ENCODE data around the gene CELF5. TPM values are rescaled to one million over a fixed set of nuclear protein-coding genes. Genes with fewer than 3 reads are reported as not detected.

Gene CELF5
- total RNA-seq, 2 experiments from 2014 or later: 0.13 TPM; not detected in 1

GRCh38 chr19:3319643-3320353 lies 95.3 kb downstream of the CELF5 start:
- Histone ChIP-seq H3K9me2 (ENCODE audit: insufficient read depth, low read length) (no peaks in the 10 kb centered on the region), H2AFZ (ENCODE audit: low read length) (no peak overlapping the region), H3K4me2 (ENCODE audit: low read length) (no peak overlapping the region), H4K20me1 (ENCODE audit: insufficient read depth, low read length) (no peaks in the 10 kb centered on the region), H3K4me1 (ENCODE audit: insufficient read depth, low read length, poor library complexity, severe bottlenecking) (no peaks in the 10 kb centered on the region), H3K36me3 (ENCODE audit: insufficient read depth, low read length) (no peaks in the 10 kb centered on the region), H3K9me3 (ENCODE audit: low read length) (no peaks in the 10 kb centered on the region), H3K4me3 (ENCODE audit: low read depth, low read length, poor library complexity, severe bottlenecking) (no peak overlapping the region), H3K79me2 (ENCODE audit: insufficient read depth, low read depth, low read length) (no peaks in the 10 kb centered on the region), H3K27ac (ENCODE audit: low read depth, low read length, poor library complexity, severe bottlenecking) (no peak overlapping the region)
- BruUV-seq (replicated peaks): no TSS peak
- no peak for TF ChIP-seq EZH2phosphoT487 (IDR thresholded peaks at IDR 0.05; ENCODE audit: borderline replicate concordance, low read depth, low read length)
- TF ChIP-seq CTCF (conservative IDR thresholded peaks at IDR 0.05; ENCODE audit: low read length): no peak
- ChIA-PET CTCF (ENCODE audit: unreplicated experiment) (no interaction called here), POLR2A (no interaction called here)
- DNase-seq (ENCODE audit: low spot score): no peak
- intact Hi-C loops (cut with micrococcal nuclease; ENCODE audit: unreplicated experiment): no loop called here

GRCh38 chr19:3320354-3320670 lies 95.9 kb downstream of the CELF5 start:
- intact Hi-C loops (cut with micrococcal nuclease; ENCODE audit: unreplicated experiment): no loop called here
- Histone ChIP-seq H3K4me3 (ENCODE audit: low read depth, low read length, poor library complexity, severe bottlenecking) (no peak overlapping the region), H3K4me2 (ENCODE audit: low read length) (no peak overlapping the region), H4K20me1 (ENCODE audit: insufficient read depth, low read length) (no peaks in the 10 kb centered on the region), H3K9me3 (ENCODE audit: low read length) (no peaks in the 10 kb centered on the region), H3K9me2 (ENCODE audit: insufficient read depth, low read length) (no peaks in the 10 kb centered on the region), H3K79me2 (ENCODE audit: insufficient read depth, low read depth, low read length) (no peaks in the 10 kb centered on the region), H2AFZ (ENCODE audit: low read length) (no peak overlapping the region), H3K27ac (ENCODE audit: low read depth, low read length, poor library complexity, severe bottlenecking) (no peak overlapping the region), H3K36me3 (ENCODE audit: insufficient read depth, low read length) (no peaks in the 10 kb centered on the region), H3K4me1 (ENCODE audit: insufficient read depth, low read length, poor library complexity, severe bottlenecking) (no peaks in the 10 kb centered on the region)
- DNase-seq (ENCODE audit: low spot score): no peak
- TF ChIP-seq CTCF (conservative IDR thresholded peaks at IDR 0.05; ENCODE audit: low read length): no peak
- no peak for TF ChIP-seq EZH2phosphoT487 (IDR thresholded peaks at IDR 0.05; ENCODE audit: borderline replicate concordance, low read depth, low read length)
- ChIA-PET POLR2A (no interaction called here), CTCF (ENCODE audit: unreplicated experiment) (no interaction called here)
- BruUV-seq (replicated peaks): no TSS peak

GRCh38 chr19:3320853-3321252 lies 96.4 kb downstream of the CELF5 start:
- no peak overlapping the region for H3K27ac ChIP-seq (ENCODE audit: low read depth, low read length, poor library complexity, severe bottlenecking)
- TF ChIP-seq CTCF (conservative IDR thresholded peaks at IDR 0.05; ENCODE audit: low read length) (no peak), EZH2phosphoT487 (IDR thresholded peaks at IDR 0.05; ENCODE audit: borderline replicate concordance, low read depth, low read length) (no peak)
- POLR2A ChIA-PET: no interaction called here
- DNase-seq (ENCODE audit: low spot score): no peak
- no peaks in the 10 kb centered on the region for H3K79me2 ChIP-seq (ENCODE audit: insufficient read depth, low read depth, low read length)
- intact Hi-C loops (cut with micrococcal nuclease; ENCODE audit: unreplicated experiment): no loop called here
- no peaks in the 10 kb centered on the region for H3K9me3 ChIP-seq (ENCODE audit: low read length)
- no peak overlapping the region for H2AFZ ChIP-seq (ENCODE audit: low read length)
- BruUV-seq (replicated peaks): no TSS peak
- no peak overlapping the region for H3K4me2 ChIP-seq (ENCODE audit: low read length)
- H4K20me1 ChIP-seq (ENCODE audit: insufficient read depth, low read length): no peaks in the 10 kb centered on the region
- no peaks in the 10 kb centered on the region for H3K4me1 ChIP-seq (ENCODE audit: insufficient read depth, low read length, poor library complexity, severe bottlenecking)
- CTCF ChIA-PET (ENCODE audit: unreplicated experiment): no interaction called here
- H3K9me2 ChIP-seq (ENCODE audit: insufficient read depth, low read length): no peaks in the 10 kb centered on the region
- H3K4me3 ChIP-seq (ENCODE audit: low read depth, low read length, poor library complexity, severe bottlenecking): no peak overlapping the region
- H3K36me3 ChIP-seq (ENCODE audit: insufficient read depth, low read length): no peaks in the 10 kb centered on the region

Data from OCI-LY7 (cell line).